RWPE1 (cell line): ENCODE measurements around the gene MVK.
A peak's percentile ranks its signal among the peaks of the same experiment; 100 is the strongest.
"Not testable (repeated sequence)": the region's sequence is repeated elsewhere in the genome, so short reads cannot be mapped to it uniquely, and the experiment has no call there.

Experiments used
- CTCF ChIA-PET: fragments of 350-600 bp; sonication (Branson Sonifier 250); formaldehyde crosslinking; extraction: SDS; loops from one replicate; lab custom pipeline; 2021; lab: Yijun Ruan, JAX
- POLR2A ChIA-PET: fragments of 400-600 bp; formaldehyde crosslinking; extraction: SDS; loops from one replicate; lab custom pipeline; 2020; ENCODE audit warnings: antibody characterized with exemption; ENCODE audit not compliant: low non-redundant PET; lab: Yijun Ruan, JAX
- DNase-seq: peaks from one replicate; pipeline ENCODE4 v3.0.0; 2012; ENCODE audit warnings: low spot score
- H3K27ac ChIP-seq: fragments of 450-650 bp; 2 replicates; pipeline ENCODE4 v1.5.1; 2017
- TF ChIP-seq, protein P1 (sequence below): fragments of 450-650 bp; conservative IDR thresholded peaks from 2 replicates; pipeline ENCODE4 v1.5.1; 2017; ENCODE audit warnings: low read depth, mild to moderate bottlenecking

MVK gene

DNA sequence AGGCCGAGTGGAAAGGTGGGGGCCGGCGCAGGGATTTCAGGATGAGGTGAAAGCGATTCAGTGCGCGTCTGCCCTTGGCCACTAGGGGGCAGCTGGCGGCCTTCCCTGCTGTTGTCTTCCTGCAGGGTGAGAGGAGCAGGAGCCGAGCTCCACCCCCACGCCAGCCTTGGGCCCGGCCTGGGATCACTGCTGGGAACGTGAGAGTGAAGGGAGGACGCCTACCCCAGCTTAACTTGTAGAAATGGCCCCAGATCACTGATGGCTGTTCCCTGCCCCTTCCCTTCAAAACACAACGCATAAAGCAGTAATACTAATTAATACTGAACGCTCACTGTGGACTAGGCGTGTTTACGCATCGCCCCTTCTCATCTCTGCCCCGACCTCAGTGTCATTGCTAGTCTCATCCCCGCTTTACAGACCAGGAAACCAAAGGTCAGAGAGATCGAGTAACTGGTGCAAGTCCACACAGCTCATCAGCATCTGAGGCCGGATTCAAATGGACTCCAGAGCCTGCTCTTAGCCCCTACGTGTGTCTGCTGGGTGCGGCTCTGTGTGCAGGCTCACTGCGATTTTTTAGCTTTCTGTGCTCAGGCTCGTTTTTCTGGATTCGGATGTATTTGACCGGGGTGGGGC, 24.3 kb downstream of the MVK start:
- DNase-seq, result peak; percentile 86
- POLR2A ChIA-PET, result interaction anchor here (0.5 to 1.1 kb wide), 2 partner anchors 116 to 193 kb away, joined by 4 to 5 read pairs; no protein-coding TSS in a partner anchor
- TF ChIP-seq, protein P1, sequence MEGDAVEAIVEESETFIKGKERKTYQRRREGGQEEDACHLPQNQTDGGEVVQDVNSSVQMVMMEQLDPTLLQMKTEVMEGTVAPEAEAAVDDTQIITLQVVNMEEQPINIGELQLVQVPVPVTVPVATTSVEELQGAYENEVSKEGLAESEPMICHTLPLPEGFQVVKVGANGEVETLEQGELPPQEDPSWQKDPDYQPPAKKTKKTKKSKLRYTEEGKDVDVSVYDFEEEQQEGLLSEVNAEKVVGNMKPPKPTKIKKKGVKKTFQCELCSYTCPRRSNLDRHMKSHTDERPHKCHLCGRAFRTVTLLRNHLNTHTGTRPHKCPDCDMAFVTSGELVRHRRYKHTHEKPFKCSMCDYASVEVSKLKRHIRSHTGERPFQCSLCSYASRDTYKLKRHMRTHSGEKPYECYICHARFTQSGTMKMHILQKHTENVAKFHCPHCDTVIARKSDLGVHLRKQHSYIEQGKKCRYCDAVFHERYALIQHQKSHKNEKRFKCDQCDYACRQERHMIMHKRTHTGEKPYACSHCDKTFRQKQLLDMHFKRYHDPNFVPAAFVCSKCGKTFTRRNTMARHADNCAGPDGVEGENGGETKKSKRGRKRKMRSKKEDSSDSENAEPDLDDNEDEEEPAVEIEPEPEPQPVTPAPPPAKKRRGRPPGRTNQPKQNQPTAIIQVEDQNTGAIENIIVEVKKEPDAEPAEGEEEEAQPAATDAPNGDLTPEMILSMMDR, result peak; percentile 95
- H3K27ac ChIP-seq, result peak overlapping the region; percentile 52
- CTCF ChIA-PET, result interaction anchor here (0.5 to 3.4 kb wide), 35 partner anchors 8 to 453 kb away, joined by 3 to 22 read pairs (median 4); no protein-coding TSS in a partner anchor

DNA sequence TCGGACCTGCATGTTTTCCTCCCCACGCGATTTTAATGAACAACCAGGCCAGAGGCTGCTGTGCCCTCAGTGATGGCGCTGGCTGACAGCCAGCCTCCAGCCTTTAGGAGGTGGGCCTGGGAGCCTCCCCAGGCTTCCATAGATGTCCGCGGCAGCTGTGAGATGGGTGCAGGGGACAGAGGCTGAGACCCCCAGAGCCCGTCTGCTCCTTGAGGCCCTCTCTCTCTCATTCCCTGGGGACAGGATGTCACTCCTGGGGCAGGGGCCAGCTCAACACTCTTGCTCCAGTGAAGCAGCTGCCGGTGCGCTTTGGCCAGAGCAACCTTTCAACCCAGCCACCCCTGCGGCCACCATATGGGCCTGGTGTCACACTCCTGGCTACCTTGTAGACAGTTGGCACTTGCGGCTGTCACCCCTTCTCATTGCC, 24.8 kb downstream of the MVK start:
- H3K27ac ChIP-seq, result peak overlapping the region; percentile 52
- DNase-seq, result no peak
- TF ChIP-seq, protein P1, result no peak
- ChIA-PET POLR2A (interaction anchor here (1.1 kb wide), 1 partner anchor 116 kb away, joined by 4 read pairs; no protein-coding TSS in a partner anchor), CTCF (interaction anchor here (0.6 to 3.4 kb wide), 24 partner anchors 8 to 261 kb away, joined by 3 to 22 read pairs (median 4); no protein-coding TSS in a partner anchor)

DNA sequence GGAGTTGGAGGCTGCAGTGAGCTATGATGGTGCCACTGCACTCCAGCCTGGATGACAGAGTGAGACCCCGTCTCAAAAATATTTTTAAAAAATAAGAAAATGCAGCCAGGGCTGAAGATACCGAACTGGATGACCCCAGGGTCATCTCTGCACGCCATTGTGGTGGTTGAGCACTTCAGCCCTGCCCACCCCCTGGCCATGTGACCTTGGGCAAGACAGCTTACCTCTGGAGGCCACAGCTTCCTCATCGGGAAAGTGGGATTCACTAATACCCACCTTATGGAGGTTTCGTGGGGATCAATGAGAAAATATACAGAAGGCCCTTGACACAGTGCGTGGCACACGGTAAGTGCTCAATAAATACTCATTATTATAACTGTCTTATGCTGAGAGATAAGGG, 25.5 kb downstream of the MVK start:
- peak overlapping the region; percentile 52; the same call in 1 of the 2 replicates for H3K27ac ChIP-seq
- ChIA-PET POLR2A (no interaction called here), CTCF (interaction anchor here (0.6 to 1.1 kb wide), 3 partner anchors 23 to 176 kb away, joined by 3 to 5 read pairs (median 4); no protein-coding TSS in a partner anchor)
- TF ChIP-seq, protein P1, result no peak
- DNase-seq, result no peak

DNA sequence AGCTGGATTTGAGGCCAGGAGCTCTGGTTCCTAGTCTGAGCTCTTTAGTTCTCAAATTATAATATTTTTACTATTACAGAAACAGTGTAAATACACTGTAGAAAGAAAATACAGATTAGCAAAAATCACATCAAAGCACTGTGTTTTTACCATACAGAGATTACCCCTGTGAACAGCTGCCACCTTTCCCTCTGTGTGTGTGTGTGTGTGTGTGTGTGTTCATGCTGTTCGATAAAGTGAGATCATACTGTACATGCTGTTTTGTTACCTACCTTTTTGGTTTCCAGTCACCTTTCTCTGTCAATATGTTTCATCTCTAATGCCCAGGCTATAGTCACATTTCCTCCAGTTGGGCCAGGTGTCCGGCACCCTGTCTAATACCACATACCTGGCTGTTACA, 26.9 kb downstream of the MVK start:
- TF ChIP-seq, protein P1, result no peak
- no peak overlapping the region for H3K27ac ChIP-seq
- ChIA-PET POLR2A (no interaction called here), CTCF (interaction anchor here (0.6 kb wide), 1 partner anchor 831 kb away, joined by 3 read pairs; no protein-coding TSS in a partner anchor)
- DNase-seq, result no peak

DNA sequence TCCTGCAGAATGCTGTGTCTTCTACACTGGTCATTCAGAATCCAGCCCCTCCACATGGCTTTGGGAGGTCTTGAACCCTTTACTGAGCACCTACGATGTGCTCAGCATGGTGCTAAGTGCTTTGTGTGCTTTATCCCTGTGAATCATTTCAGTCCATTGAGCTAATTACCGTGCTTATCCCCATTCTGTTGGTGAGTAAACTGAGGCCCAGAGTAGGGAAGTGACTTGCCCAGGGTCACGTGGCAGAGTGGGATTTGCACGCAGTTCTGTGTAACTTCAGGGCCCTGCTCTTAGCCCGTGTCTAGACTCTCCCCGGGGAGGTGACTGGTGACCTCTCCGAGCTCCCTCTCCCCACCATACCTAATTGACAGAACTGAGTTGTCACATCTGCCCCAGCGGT, 27.4 kb downstream of the MVK start:
- ChIA-PET CTCF (interaction anchor here (0.6 kb wide), 2 partner anchors 111 to 830 kb away, joined by 3 read pairs; no protein-coding TSS in a partner anchor), POLR2A (no interaction called here)
- H3K27ac ChIP-seq, result no peak overlapping the region
- TF ChIP-seq, protein P1, result no peak
- DNase-seq, result no peak

DNA sequence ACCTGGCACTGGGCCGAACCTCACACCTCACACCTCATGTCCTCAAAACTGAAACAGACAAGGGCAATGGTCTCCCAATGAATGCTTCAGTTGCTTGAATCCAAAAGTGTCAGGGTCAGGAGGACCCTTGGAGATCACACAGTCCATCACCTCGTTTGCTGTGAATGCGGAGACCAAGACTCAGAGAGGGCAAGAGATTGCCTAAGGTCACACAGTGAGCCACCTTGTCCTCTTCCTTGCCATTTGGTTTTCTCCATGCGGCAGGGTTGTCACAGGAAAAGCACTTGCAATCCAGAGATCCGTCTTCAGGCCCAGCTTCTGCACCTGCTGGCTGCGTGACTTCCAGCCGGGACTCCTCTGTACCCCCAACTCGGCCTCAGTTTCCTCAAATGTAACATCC, 28.0 kb downstream of the MVK start:
- POLR2A ChIA-PET, result no interaction called here
- CTCF ChIA-PET, result interaction anchor here (0.6 kb wide), 1 partner anchor 111 kb away, joined by 3 read pairs; no protein-coding TSS in a partner anchor
- TF ChIP-seq, protein P1, result no peak
- no peak for DNase-seq
- no peak overlapping the region for H3K27ac ChIP-seq

DNA sequence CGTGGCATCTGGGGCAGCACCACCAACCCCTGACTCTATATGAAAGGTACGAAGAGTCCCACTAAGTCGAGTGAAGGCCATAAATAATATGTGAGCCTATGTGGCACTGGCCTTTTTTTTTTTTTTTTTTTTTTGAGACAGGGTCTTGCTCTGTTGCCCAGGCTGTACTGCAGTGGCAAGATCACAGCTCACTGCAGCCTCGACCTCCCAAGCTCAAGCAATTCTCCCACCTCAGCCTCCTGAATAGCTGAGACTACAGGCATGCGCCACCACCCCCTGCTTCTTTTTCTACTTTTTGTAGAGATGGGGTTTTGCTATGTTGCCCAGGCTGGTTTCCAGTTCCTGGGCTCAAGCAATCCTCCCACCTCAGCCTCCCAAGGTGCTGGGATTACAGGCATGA, 28.5 kb downstream of the MVK start:
- DNase-seq, CTCF ChIA-PET, POLR2A ChIA-PET, H3K27ac ChIP-seq: not testable (repeated sequence)
